Measurements from ENCODE around the gene SMIM32.

DNA sequence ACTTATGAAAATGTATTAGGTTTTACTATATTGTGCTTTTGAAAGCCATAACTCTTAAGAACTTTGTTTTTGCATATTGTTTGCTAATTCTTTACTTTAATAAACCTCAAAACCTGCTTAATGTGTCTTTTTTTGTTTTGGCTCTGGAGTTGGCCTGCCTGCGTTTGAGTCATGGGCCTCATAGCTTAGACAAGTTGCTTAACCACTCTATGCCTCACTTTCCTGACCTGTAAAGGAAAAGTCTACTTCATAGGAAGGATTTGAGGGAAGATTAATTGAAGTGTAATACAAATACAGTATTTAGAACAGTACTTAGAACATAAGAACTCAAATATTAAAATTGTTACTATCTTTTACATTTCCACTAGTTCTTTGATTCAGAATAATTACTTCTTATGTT, 10.3 kb downstream of the SMIM32 start:
- no peak for TF ChIP-seq CTCF (IDR thresholded peaks at IDR 0.05; ENCODE audit: insufficient read depth, low read depth, low read length)
- no peak for TF ChIP-seq EZH2 (IDR thresholded peaks at IDR 0.05; ENCODE audit: insufficient read depth, low read length)
